Measurements from ENCODE around the gene MAP4K1. TPM values are rescaled to one million over a fixed set of nuclear protein-coding genes. Genes with fewer than 3 reads are reported as not detected.

MAP4K1 gene
- total and polyA plus RNA-seq, 2 of the 13 experiments (the other 11 are each of a cell fraction or from before 2014, with no cell fraction given) = 0.24 to 0.89 TPM

DNA sequence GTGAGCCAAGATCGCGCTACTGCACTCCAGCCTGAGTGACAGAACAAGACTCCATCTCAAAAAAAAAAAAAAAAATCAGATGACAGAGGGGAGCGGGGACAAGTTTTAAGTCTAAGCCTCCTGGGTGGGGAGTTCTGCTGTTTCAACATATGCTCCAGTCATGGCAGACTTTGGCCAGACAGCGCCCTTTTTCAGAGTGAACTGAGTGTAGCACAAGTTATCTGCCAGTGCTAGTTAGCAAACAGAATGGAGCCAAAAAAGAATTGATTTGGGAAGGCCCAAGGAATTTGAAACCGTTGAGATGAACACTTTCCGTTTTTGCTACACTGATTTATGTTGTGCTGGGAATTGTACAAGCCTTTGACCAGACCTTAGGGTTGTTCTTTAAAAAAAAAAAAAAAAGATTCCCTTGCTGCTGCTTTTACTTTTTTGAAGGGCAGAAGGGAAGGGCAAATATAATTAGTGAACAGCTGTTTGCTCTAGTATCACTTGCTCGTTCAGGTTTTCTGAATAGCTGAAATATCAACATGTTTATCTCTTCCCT, 35.3 kb upstream of the MAP4K1 start (continued):
- TF ChIP-seq, protein P1, sequence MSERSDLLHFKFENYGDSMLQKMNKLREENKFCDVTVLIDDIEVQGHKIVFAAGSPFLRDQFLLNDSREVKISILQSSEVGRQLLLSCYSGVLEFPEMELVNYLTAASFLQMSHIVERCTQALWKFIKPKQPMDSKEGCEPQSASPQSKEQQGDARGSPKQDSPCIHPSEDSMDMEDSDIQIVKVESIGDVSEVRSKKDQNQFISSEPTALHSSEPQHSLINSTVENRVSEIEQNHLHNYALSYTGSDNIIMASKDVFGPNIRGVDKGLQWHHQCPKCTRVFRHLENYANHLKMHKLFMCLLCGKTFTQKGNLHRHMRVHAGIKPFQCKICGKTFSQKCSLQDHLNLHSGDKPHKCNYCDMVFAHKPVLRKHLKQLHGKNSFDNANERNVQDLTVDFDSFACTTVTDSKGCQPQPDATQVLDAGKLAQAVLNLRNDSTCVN (CRISPR knock-in tag; IDR thresholded peaks at IDR 0.05; ENCODE audit: borderline replicate concordance) = 0 out of 2 replicates have a peak, but pooled peaks have one; percentile 26
- peak; percentile 25; the same call in 1 of the 2 replicates for TF ChIP-seq RBFOX2 (IDR thresholded peaks at IDR 0.05; ENCODE audit: low read depth, low read length)
- TF ChIP-seq, protein P2, sequence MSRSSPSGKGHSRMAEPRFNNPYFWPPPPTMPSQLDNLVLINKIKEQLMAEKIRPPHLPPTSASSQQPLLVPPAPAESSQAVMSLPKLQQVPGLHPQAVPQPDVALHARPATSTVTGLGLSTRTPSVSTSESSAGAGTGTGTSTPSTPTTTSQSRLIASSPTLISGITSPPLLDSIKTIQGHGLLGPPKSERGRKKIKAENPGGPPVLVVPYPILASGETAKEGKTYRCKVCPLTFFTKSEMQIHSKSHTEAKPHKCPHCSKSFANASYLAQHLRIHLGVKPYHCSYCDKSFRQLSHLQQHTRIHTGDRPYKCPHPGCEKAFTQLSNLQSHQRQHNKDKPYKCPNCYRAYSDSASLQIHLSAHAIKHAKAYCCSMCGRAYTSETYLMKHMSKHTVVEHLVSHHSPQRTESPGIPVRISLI (CRISPR knock-in tag; IDR thresholded peaks at IDR 0.05; ENCODE audit: borderline replicate concordance) = peak; percentile 89
- TF ChIP-seq MIXL1 (CRISPR knock-in tag; IDR thresholded peaks at IDR 0.05) = peak; percentile 62; the same call in 1 of the 2 replicates
- TF ChIP-seq ZFX (CRISPR knock-in tag; IDR thresholded peaks at IDR 0.05; ENCODE audit: low read depth) = 0 out of 2 replicates have a peak, but pooled peaks have one; percentile 4
- peak; percentile 65 for TF ChIP-seq SAP130 (CRISPR knock-in tag; IDR thresholded peaks at IDR 0.05; ENCODE audit: low read depth)
- 0 out of 2 replicates have a peak, but pooled peaks have one; percentile 62 for TF ChIP-seq KMT2A (CRISPR knock-in tag; IDR thresholded peaks at IDR 0.05)
- 0 out of 2 replicates have a peak, but pooled peaks have one; percentile 19 for TF ChIP-seq PITX1 (CRISPR knock-in tag; IDR thresholded peaks at IDR 0.05)
- no peak for TF ChIP-seq FIP1L1 (IDR thresholded peaks at IDR 0.05; ENCODE audit: borderline replicate concordance, insufficient read depth, low read depth, low read length)
- TF ChIP-seq RARA (CRISPR knock-in tag; IDR thresholded peaks at IDR 0.05) = peak; percentile 54
- TF ChIP-seq GATAD1 (CRISPR knock-in tag; IDR thresholded peaks at IDR 0.05) = no peak
- TF ChIP-seq ELF3 (CRISPR knock-in tag; IDR thresholded peaks at IDR 0.05) = 0 out of 2 replicates have a peak, but pooled peaks have one; percentile 5
- TF ChIP-seq RARG (CRISPR knock-in tag; IDR thresholded peaks at IDR 0.05; ENCODE audit: low read depth) = no peak
- peak; percentile 31; the same call in 1 of the 2 replicates for TF ChIP-seq CREM (IDR thresholded peaks at IDR 0.05)
- no peak for TF ChIP-seq CREM (CRISPR knock-in tag; IDR thresholded peaks at IDR 0.05)
- peak; percentile 71 for TF ChIP-seq GATAD2A (CRISPR knock-in tag; IDR thresholded peaks at IDR 0.05)
- no peak for TF ChIP-seq ZNF607 (CRISPR knock-in tag; IDR thresholded peaks at IDR 0.05; ENCODE audit: borderline replicate concordance)
- peak; percentile 48; the same call in 1 of the 2 replicates for TF ChIP-seq ISL2 (CRISPR knock-in tag; IDR thresholded peaks at IDR 0.05)
- TF ChIP-seq HNRNPK (IDR thresholded peaks at IDR 0.05; ENCODE audit: low read depth, low read length, poor library complexity, severe bottlenecking) = peak; percentile 40
- peak; percentile 54 for TF ChIP-seq TBX2 (CRISPR knock-in tag; IDR thresholded peaks at IDR 0.05; ENCODE audit: borderline replicate concordance)
- no peak for TF ChIP-seq ZNF749 (CRISPR knock-in tag; IDR thresholded peaks at IDR 0.05; ENCODE audit: borderline replicate concordance)
- TF ChIP-seq, protein P3, sequence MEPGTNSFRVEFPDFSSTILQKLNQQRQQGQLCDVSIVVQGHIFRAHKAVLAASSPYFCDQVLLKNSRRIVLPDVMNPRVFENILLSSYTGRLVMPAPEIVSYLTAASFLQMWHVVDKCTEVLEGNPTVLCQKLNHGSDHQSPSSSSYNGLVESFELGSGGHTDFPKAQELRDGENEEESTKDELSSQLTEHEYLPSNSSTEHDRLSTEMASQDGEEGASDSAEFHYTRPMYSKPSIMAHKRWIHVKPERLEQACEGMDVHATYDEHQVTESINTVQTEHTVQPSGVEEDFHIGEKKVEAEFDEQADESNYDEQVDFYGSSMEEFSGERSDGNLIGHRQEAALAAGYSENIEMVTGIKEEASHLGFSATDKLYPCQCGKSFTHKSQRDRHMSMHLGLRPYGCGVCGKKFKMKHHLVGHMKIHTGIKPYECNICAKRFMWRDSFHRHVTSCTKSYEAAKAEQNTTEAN (CRISPR knock-in tag; conservative IDR thresholded peaks at IDR 0.05) = 0 out of 2 replicates have a peak, but pooled peaks have one; percentile 20
- no peak for TF ChIP-seq FOXP1 (IDR thresholded peaks at IDR 0.05)
- TF ChIP-seq FOXP1 (CRISPR knock-in tag; IDR thresholded peaks at IDR 0.05) = 0 out of 2 replicates have a peak, but pooled peaks have one; percentile 17
- no peak for TF ChIP-seq JUN (CRISPR knock-in tag; IDR thresholded peaks at IDR 0.05)
- TF ChIP-seq, protein P4, sequence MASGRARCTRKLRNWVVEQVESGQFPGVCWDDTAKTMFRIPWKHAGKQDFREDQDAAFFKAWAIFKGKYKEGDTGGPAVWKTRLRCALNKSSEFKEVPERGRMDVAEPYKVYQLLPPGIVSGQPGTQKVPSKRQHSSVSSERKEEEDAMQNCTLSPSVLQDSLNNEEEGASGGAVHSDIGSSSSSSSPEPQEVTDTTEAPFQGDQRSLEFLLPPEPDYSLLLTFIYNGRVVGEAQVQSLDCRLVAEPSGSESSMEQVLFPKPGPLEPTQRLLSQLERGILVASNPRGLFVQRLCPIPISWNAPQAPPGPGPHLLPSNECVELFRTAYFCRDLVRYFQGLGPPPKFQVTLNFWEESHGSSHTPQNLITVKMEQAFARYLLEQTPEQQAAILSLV (CRISPR knock-in tag; IDR thresholded peaks at IDR 0.05; ENCODE audit: borderline replicate concordance) = no peak
- peak; percentile 46 for TF ChIP-seq SKI (IDR thresholded peaks at IDR 0.05; ENCODE audit: partially characterized antibody)
- peak; percentile 36 for TF ChIP-seq RBM22 (optimal IDR thresholded peaks at IDR 0.05; ENCODE audit: low read length)
- TF ChIP-seq SOX5 (CRISPR knock-in tag; IDR thresholded peaks at IDR 0.05; ENCODE audit: borderline replicate concordance) = peak; percentile 37; the same call in 1 of the 2 replicates

All from HepG2 (cell line).